Loucy (cell line): Measurements from ENCODE around the gene ZSCAN25.

Source experiments
- H2AFZ ChIP-seq: fragments of 200-600 bp; sonication (generic); 2 replicates; pipeline ENCODE4 v1.6.0; 2016; ENCODE audit warnings: antibody characterized with exemption, mild to moderate bottlenecking, low read length, moderate library complexity
- H3F3A ChIP-seq: fragments of 200-600 bp; 2 replicates; pipeline ENCODE4 v1.6.0; 2016; ENCODE audit warnings: antibody characterized with exemption, low read depth, mild to moderate bottlenecking
- H3K27me3 ChIP-seq: fragments of 200-600 bp; sonication (generic); 2 replicates; pipeline ENCODE4 v1.6.1; 2014; ENCODE audit warnings: low read length, mild to moderate bottlenecking; ENCODE audit not compliant: insufficient read depth, poor library complexity, severe bottlenecking
- H3K36me3 ChIP-seq: fragments of 200-600 bp; sonication (generic); 2 replicates; pipeline ENCODE4 v1.6.1; 2016; ENCODE audit warnings: low read length; ENCODE audit not compliant: insufficient read depth
- H3K4me1 ChIP-seq: fragments of 200-600 bp; sonication (generic); 2 replicates; pipeline ENCODE4 v1.5.1; 2014; ENCODE audit warnings: low read length, mild to moderate bottlenecking; ENCODE audit not compliant: insufficient read depth, poor library complexity, severe bottlenecking
- H3K4me2 ChIP-seq: fragments of 200-600 bp; sonication (generic); 2 replicates; pipeline ENCODE4 v1.6.0; 2014; ENCODE audit warnings: antibody characterized with exemption, low read length, low read depth, mild to moderate bottlenecking; ENCODE audit not compliant: poor library complexity, severe bottlenecking
- H3K4me3 ChIP-seq: fragments of 200-600 bp; sonication (generic); 2 replicates; pipeline ENCODE4 v1.5.1; 2014; ENCODE audit warnings: low read length, mild to moderate bottlenecking, mixed read lengths; ENCODE audit not compliant: poor library complexity, severe bottlenecking
- H3K79me2 ChIP-seq: fragments of 200-600 bp; sonication (generic); 2 replicates; pipeline ENCODE4 v1.6.1; 2014; ENCODE audit warnings: low read length; ENCODE audit not compliant: insufficient read depth
- H3K9ac ChIP-seq: fragments of 200-600 bp; sonication (generic); 2 replicates; pipeline ENCODE4 v1.6.0; 2014; ENCODE audit warnings: mild to moderate bottlenecking, low read depth, low read length, moderate library complexity; ENCODE audit not compliant: poor library complexity, severe bottlenecking
- H3K9me2 ChIP-seq: fragments of 200-600 bp; sonication (generic); replicated peaks from 2 replicates; pipeline ENCODE4 v1.6.1; 2016; ENCODE audit warnings: low read depth, low read length, mixed read lengths
- H3K9me3 ChIP-seq: fragments of 200-600 bp; sonication (generic); 2 replicates; pipeline ENCODE4 v1.6.1; 2014; ENCODE audit warnings: mild to moderate bottlenecking, antibody characterized with exemption, low read length, low read depth; ENCODE audit not compliant: insufficient read depth
- H4K20me1 ChIP-seq: fragments of 200-600 bp; sonication (generic); 2 replicates; pipeline ENCODE4 v1.6.0; 2014; ENCODE audit warnings: antibody characterized with exemption, low read length, mild to moderate bottlenecking; ENCODE audit not compliant: insufficient read depth, poor library complexity, severe bottlenecking
- EZH2phosphoT487 ChIP-seq: fragments of 200-600 bp; IDR thresholded peaks from 2 replicates; pipeline ENCODE4 v1.6.1; 2018; ENCODE audit warnings: antibody characterized with exemption, mild to moderate bottlenecking, moderate library complexity, borderline replicate concordance
- TF ChIP-seq, protein P1 (sequence below): fragments of 200-600 bp; sonication (generic); conservative IDR thresholded peaks from 2 replicates; pipeline ENCODE4 v1.5.1; 2014; ENCODE audit warnings: mild to moderate bottlenecking, antibody characterized with exemption, low read length

The ZSCAN25 gene

DNA sequence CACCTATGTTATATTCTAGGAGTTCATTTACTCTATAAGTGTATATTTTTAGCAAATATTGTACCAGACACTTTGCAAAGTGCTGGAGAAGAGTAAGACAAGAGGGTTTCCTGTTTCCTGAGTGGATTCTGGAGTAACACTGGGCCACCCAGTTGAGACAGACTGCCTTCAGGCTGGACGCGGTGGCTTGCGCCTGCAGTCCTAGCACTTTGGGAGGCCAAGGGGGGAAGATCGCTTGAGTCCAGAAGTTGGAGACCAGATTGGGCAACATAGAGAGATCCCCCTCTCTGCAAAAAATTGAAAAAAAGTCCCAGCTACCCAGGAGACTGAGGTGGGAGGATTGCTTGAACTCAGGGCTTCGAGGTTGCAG lies 772 bp upstream of the ZSCAN25 start:
- no peak for TF ChIP-seq EZH2phosphoT487
- TF ChIP-seq, protein P1, sequence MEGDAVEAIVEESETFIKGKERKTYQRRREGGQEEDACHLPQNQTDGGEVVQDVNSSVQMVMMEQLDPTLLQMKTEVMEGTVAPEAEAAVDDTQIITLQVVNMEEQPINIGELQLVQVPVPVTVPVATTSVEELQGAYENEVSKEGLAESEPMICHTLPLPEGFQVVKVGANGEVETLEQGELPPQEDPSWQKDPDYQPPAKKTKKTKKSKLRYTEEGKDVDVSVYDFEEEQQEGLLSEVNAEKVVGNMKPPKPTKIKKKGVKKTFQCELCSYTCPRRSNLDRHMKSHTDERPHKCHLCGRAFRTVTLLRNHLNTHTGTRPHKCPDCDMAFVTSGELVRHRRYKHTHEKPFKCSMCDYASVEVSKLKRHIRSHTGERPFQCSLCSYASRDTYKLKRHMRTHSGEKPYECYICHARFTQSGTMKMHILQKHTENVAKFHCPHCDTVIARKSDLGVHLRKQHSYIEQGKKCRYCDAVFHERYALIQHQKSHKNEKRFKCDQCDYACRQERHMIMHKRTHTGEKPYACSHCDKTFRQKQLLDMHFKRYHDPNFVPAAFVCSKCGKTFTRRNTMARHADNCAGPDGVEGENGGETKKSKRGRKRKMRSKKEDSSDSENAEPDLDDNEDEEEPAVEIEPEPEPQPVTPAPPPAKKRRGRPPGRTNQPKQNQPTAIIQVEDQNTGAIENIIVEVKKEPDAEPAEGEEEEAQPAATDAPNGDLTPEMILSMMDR, result no peak
- Histone ChIP-seq H3K9ac (peak overlapping the region; percentile 93), H3K4me2 (peak overlapping the region; percentile 100), H3F3A (no peaks in the 10 kb centered on the region), H3K36me3 (peaks cover 23% of the 10 kb centered on the region; the same call in 1 of the 2 replicates), H3K4me1 (peaks cover 35% of the 10 kb centered on the region), H3K9me3 (no peaks in the 10 kb centered on the region), H3K79me2 (peaks cover 43% of the 10 kb centered on the region), H4K20me1 (peaks cover 12% of the 10 kb centered on the region), H3K4me3 (peak overlapping the region; percentile 98), H3K9me2 (no peaks in the 10 kb centered on the region), H3K27me3 (no peaks in the 10 kb centered on the region), H2AFZ (peak overlapping the region; percentile 95)

DNA sequence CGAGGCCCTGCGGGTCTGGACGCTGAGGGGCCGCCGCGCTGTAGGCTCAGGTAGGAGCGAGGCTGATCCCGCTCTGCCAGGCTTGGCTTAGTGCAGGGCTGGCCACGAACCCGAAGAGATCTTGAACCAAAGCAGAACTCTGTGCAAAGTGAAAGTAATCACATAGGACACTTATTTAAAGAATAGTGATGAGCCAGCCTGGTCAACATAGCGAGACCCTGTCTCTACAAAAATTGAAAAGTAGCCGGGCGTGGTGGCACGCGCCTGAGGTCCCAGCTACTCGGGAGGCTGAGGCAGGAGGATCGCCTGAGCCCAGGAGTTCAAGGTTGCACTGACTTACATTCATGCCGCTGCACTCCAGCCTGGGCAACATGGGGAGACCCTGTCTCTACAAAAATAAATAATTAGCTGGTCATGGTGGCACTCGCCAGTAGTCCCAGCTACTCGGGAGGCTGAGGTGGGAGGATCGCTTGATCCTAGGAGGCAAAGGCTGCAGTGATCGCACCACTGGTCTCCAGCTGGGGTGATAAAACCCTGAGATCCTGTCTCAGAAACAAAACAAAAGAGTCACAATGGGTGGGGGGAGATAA lies 541 bp downstream of the ZSCAN25 start:
- TF ChIP-seq, protein P1, result no peak
- TF ChIP-seq EZH2phosphoT487, result no peak
- peaks cover 12% of the 10 kb centered on the region for H4K20me1 ChIP-seq
- H3K36me3 ChIP-seq, result peaks cover 30% of the 10 kb centered on the region; the same call in 1 of the 2 replicates
- H3K4me3 ChIP-seq, result peak overlapping the region; percentile 98
- H3K79me2 ChIP-seq, result peaks cover 56% of the 10 kb centered on the region
- no peaks in the 10 kb centered on the region for H3K9me2 ChIP-seq
- no peaks in the 10 kb centered on the region for H3K9me3 ChIP-seq
- H3K9ac ChIP-seq, result peak overlapping the region; percentile 93
- H3F3A ChIP-seq, result no peaks in the 10 kb centered on the region
- peak overlapping the region; percentile 100 for H3K4me2 ChIP-seq
- no peaks in the 10 kb centered on the region for H3K27me3 ChIP-seq
- peaks cover 47% of the 10 kb centered on the region for H3K4me1 ChIP-seq
- H2AFZ ChIP-seq, result peak overlapping the region; percentile 95

DNA sequence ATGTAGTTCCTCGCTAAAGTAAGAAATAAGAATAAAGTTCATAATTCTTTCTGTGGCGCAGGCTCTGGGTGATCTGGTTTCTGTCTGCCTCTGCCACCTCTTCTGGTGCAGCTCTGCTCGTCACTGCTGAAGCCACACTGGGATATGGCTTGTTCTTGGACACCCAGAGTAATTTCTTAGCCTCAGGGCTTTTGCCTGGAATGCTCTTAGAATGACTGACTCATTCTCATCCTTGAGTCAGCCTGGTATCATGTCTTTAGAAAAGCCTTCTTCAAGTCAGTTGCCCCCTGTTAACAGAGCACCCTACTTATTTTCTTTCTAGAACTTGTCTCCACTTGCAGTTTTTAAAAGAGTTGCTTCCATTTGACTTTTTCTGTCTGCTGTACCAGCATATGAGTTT lies 2.0 kb downstream of the ZSCAN25 start:
- Histone ChIP-seq H3K9ac (peak overlapping the region; percentile 93), H3K9me3 (no peaks in the 10 kb centered on the region), H2AFZ (no peak overlapping the region), H3F3A (no peaks in the 10 kb centered on the region), H3K36me3 (peaks cover 34% of the 10 kb centered on the region; the same call in 1 of the 2 replicates), H3K4me3 (peak overlapping the region; percentile 98), H3K9me2 (no peaks in the 10 kb centered on the region), H3K4me1 (peaks cover 62% of the 10 kb centered on the region), H3K27me3 (no peaks in the 10 kb centered on the region), H3K4me2 (peak overlapping the region; percentile 100), H3K79me2 (peaks cover 59% of the 10 kb centered on the region), H4K20me1 (peaks cover 12% of the 10 kb centered on the region)
- TF ChIP-seq, protein P1, result no peak
- TF ChIP-seq EZH2phosphoT487, result no peak
